T-helper 2 cell treated with Interferon-gamma antibody and Interleukin-4, amounts not matched to agents 100 ng/mL and 5 ng/mL, for 36 hours (primary cell): Measurements from ENCODE around the gene IKZF1. TPM values are rescaled to one million over a fixed set of nuclear protein-coding genes. Genes with fewer than 3 reads are reported as not detected.

ENCODE experiments used
- intact Hi-C: fragments of 100-400 bp; cut with micrococcal nuclease; formaldehyde crosslinking; loops from one replicate; pipeline ENCODE4 v1.15.1; 2023
- total RNA-seq: library from RNA; stranded (reverse); gene quantifications from 2 replicates; pipeline ENCODE4 v1.2.3, GENCODE V29; 2022

IKZF1 gene
- 473 and 486 TPM in 2 replicates for total RNA-seq

DNA sequence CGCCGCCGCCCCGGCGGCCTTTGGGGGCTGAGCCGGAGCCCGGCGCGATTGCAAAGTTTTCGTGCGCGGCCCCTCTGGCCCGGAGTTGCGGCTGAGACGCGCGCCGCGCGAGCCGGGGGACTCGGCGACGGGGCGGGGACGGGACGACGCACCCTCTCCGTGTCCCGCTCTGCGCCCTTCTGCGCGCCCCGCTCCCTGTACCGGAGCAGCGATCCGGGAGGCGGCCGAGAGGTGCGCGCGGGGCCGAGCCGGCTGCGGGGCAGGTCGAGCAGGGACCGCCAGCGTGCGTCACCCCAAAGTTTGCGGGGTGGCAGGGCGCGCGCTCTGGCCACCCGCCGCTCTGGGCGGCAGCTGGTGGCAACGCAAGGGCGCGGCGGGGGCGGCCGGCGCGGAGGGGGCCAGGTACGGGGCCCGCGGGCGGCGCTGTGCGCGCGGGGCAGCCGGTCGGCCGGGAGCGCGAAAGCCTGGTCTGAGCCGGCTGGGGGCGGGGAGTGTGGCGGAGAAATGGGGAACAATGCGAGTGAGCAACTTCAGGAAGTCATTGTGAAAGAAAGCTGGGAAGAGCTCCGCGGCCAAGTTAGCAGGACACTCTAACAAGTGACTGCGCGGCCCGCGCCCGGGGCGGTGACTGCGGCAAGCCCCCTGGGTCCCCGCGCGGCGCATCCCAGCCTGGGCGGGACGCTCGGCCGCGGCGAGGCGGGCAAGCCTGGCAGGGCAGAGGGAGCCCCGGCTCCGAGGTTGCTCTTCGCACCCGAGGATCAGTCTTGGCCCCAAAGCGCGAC lies at the start of gene IKZF1:
Gene IKZF1, plus strand, starts transcription at position 588 of the 782 bp plus-strand sequence. CDS start 14,346 bp downstream, outside the sequence.
- intact Hi-C loops = loop anchor here (2.0 kb wide), 1 partner anchor 146 kb away; the partner anchor contains the start of gene FIGNL1

- intact Hi-C loops = loop anchor here (2.0 kb wide), 1 partner anchor 15 kb away; no protein-coding TSS in a partner anchor
Observed at GRCh38 chr7:50261593-50261992, 42.9 kb upstream of the IKZF1 start.

- intact Hi-C loops = no loop called here
Observed at GRCh38 chr7:50262446-50262845, 42.1 kb upstream of the IKZF1 start.

DNA sequence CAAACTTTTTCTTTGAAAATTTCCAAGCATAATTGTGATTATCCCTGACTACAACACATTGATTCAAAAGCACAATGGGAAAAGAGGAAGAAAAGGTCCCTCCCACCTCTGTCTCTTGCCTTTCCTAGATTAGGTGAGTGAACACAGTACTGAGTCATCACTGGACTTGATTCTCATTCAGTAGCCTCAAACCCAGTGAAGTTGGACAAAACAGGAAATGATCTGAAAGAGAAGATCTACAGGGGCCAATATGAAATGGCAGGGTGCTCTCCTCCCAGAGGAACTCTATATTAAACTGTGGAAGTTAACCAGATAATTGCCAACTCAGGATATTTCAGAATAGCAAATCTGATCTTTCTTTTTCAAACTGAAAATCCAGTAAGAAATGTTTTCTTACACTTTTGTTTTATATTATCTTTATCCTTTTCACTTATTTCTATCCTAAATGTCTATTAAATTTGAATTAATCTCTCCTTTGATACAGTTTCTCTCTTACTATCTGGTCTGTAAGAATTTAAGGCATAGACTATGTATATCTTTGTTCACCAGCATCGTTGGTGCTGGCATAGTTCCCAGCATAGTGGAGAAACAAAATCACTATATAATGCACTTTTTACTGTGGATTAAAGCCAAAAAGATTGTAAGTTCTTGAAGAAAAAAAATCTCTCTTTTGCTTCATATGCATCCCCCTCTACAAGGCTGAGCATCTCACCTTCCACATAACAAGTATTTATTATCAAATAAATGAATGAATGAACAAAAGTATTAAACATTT lies 41.4 kb upstream of the IKZF1 start:
- intact Hi-C loops = no loop called here

DNA sequence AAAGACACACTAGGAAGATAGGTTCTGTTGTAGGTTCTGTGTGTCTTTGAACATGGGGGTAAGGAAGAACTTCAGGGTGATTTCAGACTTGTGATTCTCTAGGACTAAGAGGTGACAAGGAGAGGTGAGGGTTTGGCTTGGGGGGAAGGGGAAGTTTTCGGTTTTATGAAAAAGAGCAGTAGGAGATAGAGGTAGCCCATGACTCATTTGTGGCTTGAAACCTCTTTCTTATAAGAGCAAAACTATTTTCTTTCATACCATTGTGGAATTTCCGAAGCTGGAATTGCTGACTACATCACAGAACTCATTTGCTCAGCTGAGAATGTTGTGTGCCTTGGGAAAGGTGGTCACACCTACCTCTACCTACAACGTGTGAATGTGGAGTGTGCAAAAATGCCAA lies 39.6 kb upstream of the IKZF1 start:
- intact Hi-C loops = loop anchor here (5.0 kb wide), 3 partner anchors 38 to 118 kb away; no protein-coding TSS in a partner anchor

DNA sequence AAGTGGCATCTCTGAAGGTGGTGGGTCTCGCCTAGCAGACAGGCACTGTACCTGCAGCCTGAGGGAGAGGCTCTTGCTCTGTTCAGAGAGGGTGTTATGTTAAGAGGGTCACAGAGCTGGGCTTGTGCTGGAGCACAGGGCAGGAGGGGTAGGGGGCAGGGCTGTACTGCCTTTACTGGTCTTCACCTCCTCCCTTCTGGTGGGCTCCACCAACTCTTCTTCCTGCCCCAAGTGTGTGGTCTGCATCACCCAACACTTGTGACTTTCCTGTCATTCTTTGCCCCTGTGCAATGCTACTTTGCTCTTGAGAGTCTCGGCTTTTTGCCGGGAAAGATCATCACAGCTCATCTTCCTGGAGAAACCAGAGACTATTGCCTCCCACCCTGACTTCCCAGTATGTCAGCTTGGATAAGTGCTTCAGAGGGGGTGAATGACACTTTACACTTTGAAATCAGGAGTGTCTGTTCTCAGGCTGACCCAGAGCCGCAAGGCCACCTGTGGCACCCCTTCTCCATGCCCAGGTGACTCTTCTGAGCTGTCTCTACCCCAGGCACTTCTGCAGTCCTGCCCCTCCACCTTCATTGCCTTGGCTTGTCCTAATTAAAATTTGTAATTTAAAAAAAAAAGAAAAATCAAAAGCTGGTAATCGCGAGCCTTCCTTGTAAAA lies 38.4 kb upstream of the IKZF1 start:
- intact Hi-C loops = loop anchor here (1.0 to 5.0 kb wide), 6 partner anchors 15 to 119 kb away; no protein-coding TSS in a partner anchor

- intact Hi-C loops = loop anchor here (1.0 to 5.0 kb wide), 8 partner anchors 14 to 120 kb away; no protein-coding TSS in a partner anchor
Observed at GRCh38 chr7:50266635-50267386, 37.7 kb upstream of the IKZF1 start.

DNA sequence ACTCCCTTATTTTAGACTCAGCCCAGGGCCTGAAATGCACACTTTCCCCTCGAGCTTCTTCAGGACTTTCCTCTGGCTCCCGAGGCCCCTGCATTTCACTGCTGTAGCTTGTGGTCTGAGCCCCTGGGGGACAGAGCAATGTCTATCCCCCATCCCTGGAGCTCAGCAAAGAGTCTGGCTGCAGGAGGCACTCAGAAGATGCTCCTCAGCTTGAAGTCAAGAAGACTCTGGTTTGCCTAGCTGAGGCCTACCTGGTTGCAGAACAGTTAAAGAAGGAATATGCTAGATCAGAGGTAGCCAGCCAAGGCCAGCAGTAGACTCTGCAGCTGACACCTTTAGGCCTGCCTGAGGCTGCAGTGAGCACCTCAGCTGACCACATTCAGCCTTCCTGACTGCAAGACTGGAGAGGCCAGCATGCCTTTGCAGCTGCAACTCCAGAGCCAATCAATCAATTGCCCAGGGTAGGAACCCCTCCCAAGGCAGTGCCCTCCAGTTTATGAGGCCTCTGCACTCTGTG lies 36.9 kb upstream of the IKZF1 start:
- intact Hi-C loops = loop anchor here (1.0 to 5.0 kb wide), 7 partner anchors 13 to 120 kb away; no protein-coding TSS in a partner anchor

DNA sequence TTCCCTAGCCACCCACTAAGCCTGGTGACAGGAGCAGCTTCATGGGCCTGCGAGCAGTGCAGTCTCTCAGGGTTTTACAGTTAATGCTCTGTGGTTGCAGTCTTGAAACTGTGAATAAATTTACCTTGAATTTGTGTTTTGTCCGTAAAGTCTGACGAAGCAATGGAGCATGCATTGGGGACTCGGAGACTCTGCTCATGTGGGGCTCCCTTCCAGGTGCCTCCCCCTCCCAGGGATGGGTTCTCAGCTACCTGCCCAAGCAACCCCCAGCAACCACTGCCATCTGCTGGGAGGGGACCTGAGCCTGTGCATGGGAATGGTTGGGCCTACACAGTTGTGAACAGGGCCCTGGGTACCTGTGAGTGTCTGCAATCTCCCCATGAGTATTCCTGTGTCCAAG lies 36.3 kb upstream of the IKZF1 start:
- intact Hi-C loops = loop anchor here (5.0 kb wide), 3 partner anchors 41 to 121 kb away; no protein-coding TSS in a partner anchor

GRCh38 chr7:50268990-50269389 lies 35.5 kb upstream of the IKZF1 start:
- intact Hi-C loops = loop anchor here (5.0 kb wide), 3 partner anchors 42 to 122 kb away; no protein-coding TSS in a partner anchor

DNA sequence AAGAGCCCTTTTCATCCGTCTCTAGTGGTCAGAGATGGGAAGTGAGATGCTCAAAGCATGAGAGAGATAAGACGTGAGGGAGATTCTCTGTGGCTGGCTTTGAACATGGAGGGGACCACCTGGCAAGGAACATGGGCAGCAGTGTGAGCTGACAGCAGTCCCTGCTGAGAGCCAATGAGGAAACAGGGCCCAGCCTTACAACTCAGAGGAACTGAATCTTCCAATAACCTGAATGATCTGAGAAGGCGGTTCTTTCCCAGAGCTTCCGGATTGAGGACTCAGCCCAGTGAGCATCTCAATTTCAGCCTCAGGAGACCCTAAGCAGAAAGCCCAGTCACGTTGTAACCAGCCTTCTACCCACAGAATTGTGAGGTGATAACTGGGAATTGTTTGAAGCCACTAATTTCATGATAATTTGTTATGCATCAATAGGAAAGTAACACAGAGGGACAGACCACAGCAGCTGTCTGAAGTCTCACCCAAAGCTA lies 33.9 kb upstream of the IKZF1 start:
- intact Hi-C loops = no loop called here

- intact Hi-C loops = no loop called here
Observed at GRCh38 chr7:50272808-50273207, 31.7 kb upstream of the IKZF1 start.

- intact Hi-C loops = no loop called here
Observed at GRCh38 chr7:50273301-50273700, 31.2 kb upstream of the IKZF1 start.

GRCh38 chr7:50273870-50274269 lies 30.6 kb upstream of the IKZF1 start:
- intact Hi-C loops = no loop called here

DNA sequence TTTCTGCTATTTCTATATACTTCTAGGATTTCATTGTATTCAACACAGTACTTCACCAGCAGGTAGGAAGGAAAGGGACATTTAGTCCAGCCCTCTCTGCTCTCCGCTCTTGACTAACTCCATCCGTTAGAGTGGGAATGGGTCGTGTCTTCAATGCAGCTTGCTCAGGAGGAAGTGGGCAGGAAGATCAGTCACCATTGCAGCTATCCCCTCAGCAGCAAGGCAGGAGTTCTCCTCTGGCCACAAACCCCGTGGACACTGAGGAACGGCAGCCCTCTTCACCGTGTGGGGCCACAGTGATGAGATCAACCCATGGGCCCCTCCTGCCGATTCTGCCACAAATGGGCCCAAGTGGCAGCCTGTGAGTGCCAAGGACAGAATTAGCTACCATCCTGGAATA lies 30.2 kb upstream of the IKZF1 start:
- intact Hi-C loops = no loop called here

GRCh38 chr7:50275430-50275829 lies 29.1 kb upstream of the IKZF1 start:
- intact Hi-C loops = no loop called here

DNA sequence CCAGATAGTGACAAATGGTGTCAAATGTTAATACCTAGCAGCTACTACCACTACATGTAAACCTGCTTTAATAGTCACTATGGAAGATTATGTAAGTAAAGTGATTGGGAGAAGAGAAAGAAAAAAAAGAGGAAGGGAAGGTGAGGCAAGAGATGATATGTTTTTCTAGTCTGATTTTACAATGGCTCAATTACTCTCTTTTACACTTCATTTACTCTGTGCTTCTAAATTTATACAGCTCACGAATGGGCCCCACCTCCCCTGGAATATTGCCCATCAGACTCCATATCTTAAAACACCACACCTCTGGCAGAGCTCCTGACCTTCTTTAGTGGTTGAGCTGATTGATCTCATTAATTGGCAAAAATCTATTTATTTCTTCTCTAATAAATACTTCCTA lies 28.0 kb upstream of the IKZF1 start:
- intact Hi-C loops = no loop called here

DNA sequence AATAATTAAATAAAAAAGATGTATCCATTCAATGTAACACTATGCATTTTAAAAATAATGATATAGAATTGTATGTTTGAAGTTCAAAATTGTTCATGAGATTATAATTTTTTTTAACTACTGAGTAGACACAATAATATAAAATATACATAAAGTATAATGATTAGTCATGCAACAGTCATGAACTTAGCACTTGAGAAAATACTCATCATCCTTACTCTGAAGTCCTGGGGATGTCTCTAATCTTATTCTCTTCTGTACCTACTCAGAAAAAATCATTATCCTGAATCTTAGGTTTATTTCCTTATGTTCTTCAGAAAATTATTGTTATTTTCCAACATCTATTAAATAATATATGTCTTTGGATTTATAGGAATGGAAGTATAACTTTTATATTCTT lies 26.4 kb upstream of the IKZF1 start:
- intact Hi-C loops = no loop called here

DNA sequence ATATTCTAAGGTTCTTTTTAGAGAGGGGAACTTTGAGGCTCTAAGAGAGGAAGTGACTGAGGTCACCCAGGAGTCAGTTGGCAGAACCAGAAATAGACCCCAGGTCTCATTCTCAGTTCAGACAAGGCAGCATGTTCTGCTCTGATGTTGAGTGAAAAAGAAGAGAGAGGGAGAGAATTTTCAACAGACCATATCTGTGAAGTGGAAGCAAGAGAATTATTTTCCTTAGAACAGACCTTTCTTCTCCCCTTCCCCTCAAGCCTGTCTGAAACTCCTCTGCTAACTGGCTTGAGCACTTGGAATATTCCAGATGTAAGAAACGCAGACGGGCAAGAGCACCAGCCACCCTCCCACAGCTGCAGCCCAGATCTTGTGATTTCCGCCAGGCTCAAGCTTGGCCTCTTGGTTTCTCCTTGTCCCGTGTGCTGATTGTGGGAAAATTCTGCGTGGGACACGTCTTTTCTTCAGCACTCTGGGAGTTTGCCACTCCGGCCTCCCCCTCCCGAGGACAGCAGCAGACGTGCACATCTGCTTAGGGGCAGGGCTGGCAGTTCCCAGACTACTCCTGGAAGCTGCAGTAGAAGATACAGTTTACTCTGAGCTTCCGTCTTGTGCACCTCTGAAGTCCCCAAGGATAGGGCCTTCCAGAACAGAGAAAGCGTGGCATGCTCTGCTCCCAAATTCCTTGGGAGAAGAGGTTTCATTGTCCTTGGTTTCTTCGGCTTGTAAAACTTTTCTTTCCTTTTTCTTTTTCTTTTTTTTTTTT lies 22.7 kb upstream of the IKZF1 start:
- intact Hi-C loops = loop anchor here (2.0 kb wide), 1 partner anchor 15 kb away; no protein-coding TSS in a partner anchor
